Esophagus muscularis mucosa (tissue), 4 donors: ENCODE measurements around the gene FAM53A. TPM values are rescaled to one million over a fixed set of nuclear protein-coding genes. Genes with fewer than 3 reads are reported as not detected.

ENCODE experiments used
- DNase-seq: peaks from one replicate; pipeline ENCODE4 v3.0.0-alpha.2; 2017; ENCODE audit errors: extremely low spot score
- H3K27ac ChIP-seq, 4 donors: fragments of 200-600 bp; sonication (generic); replicated peaks in 1 of 4; 1 replicate in 3 of 4; 2 replicates in 1 of 4; pipeline ENCODE4 v1.5.1; 2016 to 2019; ENCODE audit warnings: mild to moderate bottlenecking in 1 of 4
- H3K27me3 ChIP-seq, 4 donors: fragments of 200-600 bp; sonication (generic); one replicate each; pipeline versions ENCODE4 v1.5.1 to v1.6.0; 2016 to 2019
- H3K36me3 ChIP-seq, 4 donors: fragments of 200-600 bp; sonication (generic); one replicate each; pipeline ENCODE4 v1.5.1; 2016 to 2019
- H3K4me1 ChIP-seq, 4 donors: fragments of 200-600 bp; sonication (generic); one replicate each; pipeline ENCODE4 v1.5.1; 2016 to 2019
- H3K4me3 ChIP-seq, 4 donors: fragments of 200-600 bp; sonication (generic); 1 replicate in 2 of 4; 2 replicates in 2 of 4; pipeline ENCODE4 v1.5.1; 2016 to 2019; ENCODE audit warnings: mild to moderate bottlenecking in 4 of 4, moderate library complexity in 1 of 4
- H3K9me3 ChIP-seq, 4 donors: fragments of 200-600 bp; sonication (generic); 1 replicate in 3 of 4; 2 replicates in 1 of 4; pipeline ENCODE4 v1.5.1; 2016 to 2019
- CTCF ChIP-seq, 3 experiments: fragments of 200-600 bp in 2 of 3; fragments of 450-650 bp in 1 of 3; sonication (generic) in 2 of 3; IDR thresholded peaks; one replicate each; pipeline ENCODE4 v1.5.1; 2017 to 2019; ENCODE audit warnings: antibody characterized with exemption in 3 of 3, mild to moderate bottlenecking in 2 of 3, moderate library complexity in 1 of 3
- EP300 ChIP-seq: sonication (generic); formaldehyde crosslinking; IDR thresholded peaks from one replicate; pipeline ENCODE4 v1.6.1; 2017; ENCODE audit warnings: antibody characterized with exemption
- POLR2A ChIP-seq: fragments of 450-650 bp; IDR thresholded peaks from one replicate; pipeline ENCODE4 v1.6.1; 2017; ENCODE audit warnings: antibody characterized with exemption, moderate library complexity, mild to moderate bottlenecking, low read depth
- POLR2AphosphoS5 ChIP-seq, 2 donors: sonication (generic); formaldehyde crosslinking; IDR thresholded peaks; one replicate each; pipeline ENCODE4 v1.6.1; 2017; ENCODE audit warnings: antibody characterized with exemption in 2 of 2
- WGBS: methylation state at CpG from one replicate; pipeline ENCODE4 v1.1.5; 2018; 5-methylcytosine and 5-hydroxymethylcytosine counted together
- intact Hi-C: fragments of 100-400 bp; cut with DNase I; formaldehyde crosslinking; loops from one replicate; pipeline ENCODE4 v1.15.1; 2023
- total RNA-seq, 4 donors: library from RNA; depleted of rRNA; stranded (reverse); fragments of >200 nt; gene quantifications; one replicate each; pipeline versions ENCODE4 v1.1.0 to v1.2.1, GENCODE V29; 2016

FAM53A gene
- total RNA-seq, 4 donors from 2014 or later = 5.2 to 13.3 (median 8.9) TPM

GRCh38 chr4:1599491-1600210, 84.5 kb downstream of the FAM53A start:
- Histone ChIP-seq H3K9me3 (no peaks in the 10 kb centered on the region), H3K27me3 (peaks cover 0 to 81% (median 0%) of the 10 kb centered on the region in 4 donors), H3K36me3 (no peaks in the 10 kb centered on the region), H3K4me1 (peaks cover 0 to 5% (median 1%) of the 10 kb centered on the region in 4 donors), H3K4me3 (no peak overlapping the region), H3K27ac (no peak overlapping the region)
- intact Hi-C loops = no loop called here
- no peak for TF ChIP-seq CTCF (IDR thresholded peaks at IDR 0.05)
- DNase-seq = no peak
- WGBS = 76% methylated on average over 20 of the region's 21 CpGs

- Histone ChIP-seq H3K27ac (no peak overlapping the region), H3K9me3 (no peaks in the 10 kb centered on the region), H3K4me1 (peaks cover 0 to 3% (median 0%) of the 10 kb centered on the region in 4 donors), H3K27me3 (peaks cover 0 to 81% (median 0%) of the 10 kb centered on the region in 4 donors), H3K36me3 (no peaks in the 10 kb centered on the region), H3K4me3 (no peak overlapping the region)
- intact Hi-C loops = no loop called here
- TF ChIP-seq CTCF (IDR thresholded peaks at IDR 0.05) = no peak
- TF ChIP-seq POLR2AphosphoS5 (IDR thresholded peaks at IDR 0.05) = no peak
- no peak for TF ChIP-seq POLR2A
- no peak for TF ChIP-seq EP300
- WGBS = 81% methylated on average over 17 of the region's 30 CpGs
- DNase-seq = no peak
These were observed 85.1 kb downstream of the FAM53A start for GRCh38 chr4:1599026-1599481.

GRCh38 chr4:1598206-1599025, 85.7 kb downstream of the FAM53A start:
- intact Hi-C loops = no loop called here
- H3K27ac ChIP-seq = no peak overlapping the region
- no peaks in the 10 kb centered on the region for H3K9me3 ChIP-seq
- TF ChIP-seq EP300 (no peak), POLR2A (no peak), POLR2AphosphoS5 (IDR thresholded peaks at IDR 0.05) (no peak), CTCF (IDR thresholded peaks at IDR 0.05) (no peak)
- DNase-seq = no peak
- peaks cover 0 to 79% (median 0%) of the 10 kb centered on the region in 4 donors for H3K27me3 ChIP-seq
- no peaks in the 10 kb centered on the region for H3K36me3 ChIP-seq
- H3K4me3 ChIP-seq = no peak overlapping the region
- H3K4me1 ChIP-seq = no peaks in the 10 kb centered on the region
- WGBS = 91% methylated on average over 42 of the region's 42 CpGs

GRCh38 chr4:1597021-1597931, 86.8 kb downstream of the FAM53A start:
- TF ChIP-seq CTCF (IDR thresholded peaks at IDR 0.05) (no peak), EP300 (no peak), POLR2AphosphoS5 (IDR thresholded peaks at IDR 0.05) (no peak), POLR2A (no peak)
- Histone ChIP-seq H3K36me3 (no peaks in the 10 kb centered on the region), H3K27me3 (peaks cover 0 to 77% (median 0%) of the 10 kb centered on the region in 4 donors), H3K4me3 (no peak overlapping the region), H3K27ac (no peak overlapping the region), H3K9me3 (peaks cover 0 to 1% (median 0%) of the 10 kb centered on the region in 4 donors), H3K4me1 (no peaks in the 10 kb centered on the region)
- intact Hi-C loops = no loop called here
- 93% methylated on average over 10 of the region's 26 CpGs for WGBS
- DNase-seq = no peak
